Upper lobe of left lung (tissue), 6 donors: ENCODE data around the gene PABPC4L. TPM values are rescaled to one million over a fixed set of nuclear protein-coding genes. Genes with fewer than 3 reads are reported as not detected.

Source experiments
- ATAC-seq, 2 donors: fragments of 200-7000 bp; cut with Tn5 transposase; one replicate each; pipeline ENCODE4 v1.9.1; 2022; ENCODE audit warnings: mild to moderate bottlenecking in 2 of 2, moderate library complexity in 2 of 2; ENCODE audit not compliant: low FRiP score in 2 of 2
- DNase-seq, 2 donors: peaks; one replicate each; pipeline ENCODE4 v3.0.0-alpha.2; 2019 to 2020
- H3K27ac ChIP-seq, 4 donors: fragments of 200-600 bp; sonication (generic); one replicate each; pipeline ENCODE4 v1.5.1; 2016 to 2019
- H3K27me3 ChIP-seq, 4 donors: fragments of 200-600 bp; sonication (generic); one replicate each; pipeline ENCODE4 v1.5.1; 2017 to 2019
- H3K36me3 ChIP-seq, 4 donors: fragments of 200-600 bp; sonication (generic); one replicate each; pipeline ENCODE4 v1.5.1; 2016 to 2019
- H3K4me1 ChIP-seq, 4 donors: fragments of 200-600 bp; sonication (generic); one replicate each; pipeline ENCODE4 v1.5.1; 2018 to 2019
- H3K4me3 ChIP-seq, 4 donors: fragments of 200-600 bp; sonication (generic); one replicate each; pipeline ENCODE4 v1.5.1; 2017 to 2019; ENCODE audit warnings: mild to moderate bottlenecking in 2 of 4, moderate library complexity in 1 of 4
- H3K9me3 ChIP-seq, 4 donors: fragments of 200-600 bp; sonication (generic); one replicate each; pipeline ENCODE4 v1.5.1; 2018 to 2019
- CTCF ChIP-seq, 6 experiments: fragments of 450-650 bp in 4 of 6; fragments of 200-600 bp in 2 of 6; sonication (generic) in 2 of 6; IDR thresholded peaks; one replicate each; pipeline ENCODE4 v1.5.1; 2016 to 2019; ENCODE audit warnings: antibody characterized with exemption in 6 of 6
- EP300 ChIP-seq, 4 donors: sonication (generic); formaldehyde crosslinking; IDR thresholded peaks; one replicate each; pipeline ENCODE4 v1.5.1; 2017; ENCODE audit warnings: antibody characterized with exemption in 4 of 4, control low read depth in 2 of 4
- POLR2A ChIP-seq, 4 donors: fragments of 450-650 bp; IDR thresholded peaks; one replicate each; pipeline ENCODE4 v1.5.1; 2016 to 2017; ENCODE audit warnings: antibody characterized with exemption in 4 of 4, mild to moderate bottlenecking in 2 of 4
- POLR2AphosphoS5 ChIP-seq, 2 donors: sonication (generic); formaldehyde crosslinking; IDR thresholded peaks; one replicate each; pipeline ENCODE4 v1.5.1; 2017; ENCODE audit warnings: antibody characterized with exemption in 2 of 2
- total RNA-seq, 6 donors: library from RNA; depleted of rRNA in 4 of 6; stranded (reverse); fragments of >200 nt in 4 of 6; gene quantifications; one replicate each; pipeline versions ENCODE4 v1.1.0 to v1.2.1, GENCODE V29; 2016 to 2021
- donor health status: DM: no; HTN: no; CAD: no; lungs with moderate emphysema.
- donor health status: DM: no; HTN: yes; CAD: no; lungs with severe emphysema.

PABPC4L gene
- total RNA-seq, 6 donors from 2014 or later = 0.31 to 1.0 (median 0.47) TPM

- no peak for TF ChIP-seq EP300 (IDR thresholded peaks at IDR 0.05)
- TF ChIP-seq CTCF (IDR thresholded peaks at IDR 0.05) = no peak
- no peak for TF ChIP-seq POLR2AphosphoS5 (IDR thresholded peaks at IDR 0.05)
- no peak for TF ChIP-seq POLR2A (IDR thresholded peaks at IDR 0.05)
- no peaks in the 10 kb centered on the region for H3K9me3 ChIP-seq
- H3K4me3 ChIP-seq = no peak overlapping the region
- ATAC-seq (no peak), DNase-seq (no peak)
- no peaks in the 10 kb centered on the region for H3K4me1 ChIP-seq
- H3K27me3 ChIP-seq = no peaks in the 10 kb centered on the region
- no peak overlapping the region for H3K27ac ChIP-seq
- no peaks in the 10 kb centered on the region for H3K36me3 ChIP-seq
Measured at GRCh38 chr4:134147941-134148340, 53.6 kb downstream of the PABPC4L start.
